IPS-18c (cell line): ENCODE measurements around the gene SCN1A.
"Not testable (repeated sequence)": the region's sequence is repeated elsewhere in the genome, so short reads cannot be mapped to it uniquely, and the experiment has no call there.

ENCODE experiments used
- H3K4me3 ChIP-seq: 2 replicates; pipeline ENCODE4 v1.7.0; 2013; ENCODE audit warnings: low read depth, mild to moderate bottlenecking, low read length, moderate library complexity; ENCODE audit not compliant: insufficient read depth
- H3K9me3 ChIP-seq: one replicate; pipeline ENCODE4 v1.6.1; 2013; ENCODE audit warnings: mild to moderate bottlenecking, low read length, moderate library complexity; ENCODE audit not compliant: control insufficient read depth, insufficient read depth

SCN1A gene

GRCh38 chr2:166103277-166103676, 24.5 kb downstream of the SCN1A start:
- H3K9me3 ChIP-seq, H3K4me3 ChIP-seq: not testable (repeated sequence)

DNA sequence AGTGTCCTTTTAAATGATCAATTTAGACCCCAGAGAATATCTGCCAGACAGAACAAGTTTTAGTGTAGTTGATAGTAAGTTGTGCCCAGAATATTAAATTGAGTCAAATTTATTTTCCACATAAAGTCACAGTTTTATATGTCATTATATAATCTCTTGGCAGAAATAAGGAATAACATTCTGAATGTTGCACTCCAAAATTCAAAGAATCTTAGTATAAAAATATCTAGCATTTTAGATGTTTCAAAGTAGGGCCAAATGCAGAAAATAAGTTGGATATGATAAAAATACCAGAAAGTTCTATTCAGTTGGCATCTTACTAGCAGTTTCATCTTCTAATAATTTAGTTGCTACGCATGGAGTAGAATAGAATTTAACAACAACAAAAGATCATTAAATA, 33.5 kb downstream of the SCN1A start:
- H3K4me3 ChIP-seq = no peak overlapping the region

GRCh38 chr2:166092889-166093288, 34.9 kb downstream of the SCN1A start:
- H3K4me3 ChIP-seq = no peak overlapping the region
- H3K9me3 ChIP-seq = no peaks in the 10 kb centered on the region

More for the DNA sequence above, 33.5 kb downstream of the SCN1A start:
- H3K9me3 ChIP-seq = no peaks in the 10 kb centered on the region

DNA sequence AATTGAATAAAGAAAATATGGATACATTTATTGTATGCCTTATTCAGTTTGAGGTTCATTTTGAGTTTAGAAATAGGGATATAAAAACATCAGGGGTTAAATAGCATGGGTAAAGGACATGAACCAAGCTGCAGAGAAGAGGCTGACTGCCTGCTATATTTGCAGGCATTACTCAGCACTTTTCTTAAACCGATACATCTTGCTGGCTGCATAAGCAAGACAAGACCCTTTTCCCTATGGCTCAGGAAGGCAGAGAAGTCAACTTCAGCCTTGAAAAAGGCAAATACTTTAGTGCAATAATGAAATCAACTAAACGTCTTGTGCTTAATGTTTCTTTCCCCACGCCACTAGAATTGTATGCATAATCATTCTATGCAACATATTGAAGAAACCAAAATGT, 36.4 kb downstream of the SCN1A start:
- Histone ChIP-seq H3K4me3 (no peak overlapping the region), H3K9me3 (no peaks in the 10 kb centered on the region)

DNA sequence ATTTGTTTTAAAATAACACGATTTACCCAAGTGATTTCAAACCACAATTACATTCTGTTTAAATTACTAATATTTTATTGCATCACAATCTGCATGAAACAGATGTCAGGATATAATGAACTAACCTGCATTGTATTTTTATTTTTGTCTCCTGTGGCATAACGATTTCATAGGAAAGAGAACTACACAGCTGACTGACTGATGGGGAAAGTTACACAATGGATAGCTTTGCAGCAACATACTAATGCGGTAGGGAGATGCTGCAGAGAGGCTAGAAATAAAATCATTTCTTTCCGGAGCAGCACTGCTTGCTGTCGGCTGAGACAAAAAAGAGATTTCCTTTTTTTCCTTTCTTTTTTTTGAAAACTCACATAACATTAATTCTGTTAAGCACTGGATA, 36.9 kb downstream of the SCN1A start:
- H3K9me3 ChIP-seq = no peaks in the 10 kb centered on the region
- H3K4me3 ChIP-seq = no peak overlapping the region

DNA sequence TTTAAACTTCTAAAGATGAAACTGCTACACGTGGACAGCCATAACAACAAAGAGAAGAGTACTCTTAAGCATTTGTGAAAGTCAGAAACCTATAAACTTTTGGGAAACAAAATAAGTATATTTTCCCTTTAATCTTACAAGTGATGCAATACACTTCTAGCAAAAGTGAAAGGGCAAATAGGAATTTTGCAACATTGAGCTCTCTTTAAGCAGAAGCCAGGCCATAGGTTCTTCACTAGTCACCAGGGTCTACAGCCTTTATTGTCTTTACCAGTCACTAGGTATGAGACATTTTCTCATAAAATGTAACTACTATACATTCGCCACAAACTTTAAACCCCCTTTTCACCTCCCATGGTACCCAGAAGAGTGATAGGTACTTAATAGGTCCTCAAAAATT, 37.5 kb downstream of the SCN1A start:
- Histone ChIP-seq H3K4me3 (no peak overlapping the region), H3K9me3 (no peaks in the 10 kb centered on the region)

DNA sequence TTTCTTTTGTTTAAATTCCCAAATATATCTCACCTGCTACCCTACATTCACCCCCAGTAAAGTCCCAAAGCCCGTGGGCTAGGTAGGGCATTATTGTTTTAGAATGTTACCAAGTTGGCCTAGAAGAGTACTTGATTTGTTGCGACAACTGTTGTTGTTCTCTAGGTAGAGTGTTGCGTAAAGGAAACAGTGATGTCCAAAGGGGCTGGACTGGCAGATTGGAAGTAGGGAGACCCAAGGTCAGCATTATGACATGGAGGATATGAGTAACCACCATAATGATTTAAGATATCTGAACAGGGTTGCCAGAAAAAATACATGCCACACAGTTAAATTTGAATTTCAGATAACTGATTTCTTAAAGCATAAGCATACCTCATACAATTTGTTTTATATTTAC, 39.2 kb downstream of the SCN1A start:
- Histone ChIP-seq H3K9me3 (no peaks in the 10 kb centered on the region), H3K4me3 (no peak overlapping the region)

DNA sequence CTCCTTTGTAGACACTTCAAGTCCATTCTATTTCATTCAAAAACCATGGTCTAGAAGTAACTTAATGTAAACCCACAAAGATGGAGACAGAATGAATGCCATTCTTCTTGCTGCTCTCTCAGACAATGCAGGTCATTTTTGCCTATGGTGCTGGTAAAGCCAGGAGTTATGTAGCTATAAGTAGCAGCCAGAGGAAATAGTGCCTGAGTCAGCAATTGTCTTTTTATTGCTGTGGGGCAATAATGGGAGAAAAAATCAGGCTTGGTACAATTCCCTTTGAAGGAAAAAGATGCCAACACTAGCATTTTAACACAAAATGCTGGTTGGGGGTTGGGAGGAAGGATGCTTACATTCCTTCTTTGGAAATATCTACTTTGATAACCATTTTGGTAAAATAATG, 43.5 kb downstream of the SCN1A start:
- Histone ChIP-seq H3K9me3 (no peaks in the 10 kb centered on the region), H3K4me3 (no peak overlapping the region)

DNA sequence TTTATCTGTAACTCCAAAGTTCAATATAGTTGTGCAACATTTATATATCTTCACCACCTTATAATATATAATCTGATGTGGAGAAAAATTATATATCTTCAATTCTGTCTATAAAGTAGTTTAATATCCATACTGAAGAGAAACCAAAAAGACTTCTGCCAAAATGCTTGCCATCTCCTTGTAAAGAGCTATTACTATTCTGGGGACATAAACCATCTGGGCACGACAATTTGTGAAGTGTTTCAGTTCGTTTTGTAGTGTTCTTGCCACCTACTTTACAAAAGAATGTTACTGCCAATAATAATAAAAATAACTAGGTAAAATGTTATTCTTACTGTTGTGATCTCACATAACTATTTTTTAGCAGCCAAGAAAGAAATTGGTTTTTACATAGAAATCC, 45.1 kb downstream of the SCN1A start:
- Histone ChIP-seq H3K4me3 (no peak overlapping the region), H3K9me3 (no peaks in the 10 kb centered on the region)

DNA sequence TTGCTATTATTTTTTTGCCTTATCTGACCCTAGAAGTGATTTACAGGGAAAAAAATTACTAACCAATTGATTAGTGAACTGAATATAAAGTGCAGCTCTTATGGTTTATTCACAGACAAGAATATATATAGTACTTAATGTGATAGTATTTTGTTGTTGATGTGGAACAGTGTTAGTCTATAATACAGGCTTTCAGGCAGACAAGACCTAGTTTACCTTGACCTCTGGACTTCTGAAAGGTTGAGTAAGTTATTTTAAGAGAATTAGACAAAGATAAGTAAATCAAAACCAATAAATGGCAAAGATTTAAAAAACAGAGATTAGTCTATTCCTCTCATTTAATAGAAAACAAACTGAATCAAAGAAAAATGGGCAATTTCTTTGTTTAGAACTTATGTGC, 46.0 kb downstream of the SCN1A start:
- Histone ChIP-seq H3K9me3 (no peaks in the 10 kb centered on the region), H3K4me3 (no peak overlapping the region)

DNA sequence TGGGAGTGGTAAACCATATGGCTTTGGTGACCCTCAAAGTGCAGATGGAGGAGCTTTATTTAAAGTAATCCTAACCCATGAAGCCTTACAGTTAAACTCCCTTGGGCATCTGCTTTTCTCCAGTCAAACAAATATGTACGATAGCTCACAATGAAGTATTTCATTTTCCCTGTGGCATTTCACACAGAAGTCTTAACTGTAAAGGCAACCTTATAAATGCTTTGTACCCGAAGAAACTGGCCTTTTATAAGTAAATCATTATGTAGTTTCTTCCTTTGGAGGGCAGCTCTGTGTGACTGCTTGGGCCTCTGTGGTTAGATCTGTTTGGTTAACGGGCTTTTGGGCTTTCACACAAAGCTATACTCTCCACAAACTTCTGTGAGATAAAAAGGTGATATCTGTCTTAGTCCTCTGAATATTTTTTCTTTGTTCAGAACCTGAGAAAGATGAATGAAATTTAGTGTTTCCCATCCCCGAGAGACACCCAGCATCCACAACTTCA, 46.6 kb downstream of the SCN1A start:
- H3K4me3 ChIP-seq = no peak overlapping the region

DNA sequence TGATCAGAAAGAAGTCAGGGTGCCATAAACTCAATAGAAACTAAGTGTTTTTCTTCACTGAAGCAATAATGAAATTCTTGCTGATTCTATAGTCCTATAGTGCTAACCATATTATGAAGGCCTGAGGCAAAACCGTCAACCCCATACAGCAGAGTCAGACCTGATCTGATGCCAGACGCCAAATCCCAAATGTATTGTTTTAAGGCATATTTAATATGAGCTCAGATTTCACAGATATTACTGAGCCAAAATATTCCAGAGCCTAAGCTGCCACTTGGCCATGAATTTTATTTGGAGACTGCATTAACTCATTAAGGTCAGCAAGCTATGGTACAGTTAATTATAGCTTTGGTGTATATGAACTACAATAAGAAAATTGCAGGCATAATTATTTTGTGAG, 53.4 kb downstream of the SCN1A start:
- H3K9me3 ChIP-seq = no peaks in the 10 kb centered on the region
- H3K4me3 ChIP-seq = no peak overlapping the region

More for the DNA sequence above, 46.6 kb downstream of the SCN1A start:
- no peaks in the 10 kb centered on the region for H3K9me3 ChIP-seq

DNA sequence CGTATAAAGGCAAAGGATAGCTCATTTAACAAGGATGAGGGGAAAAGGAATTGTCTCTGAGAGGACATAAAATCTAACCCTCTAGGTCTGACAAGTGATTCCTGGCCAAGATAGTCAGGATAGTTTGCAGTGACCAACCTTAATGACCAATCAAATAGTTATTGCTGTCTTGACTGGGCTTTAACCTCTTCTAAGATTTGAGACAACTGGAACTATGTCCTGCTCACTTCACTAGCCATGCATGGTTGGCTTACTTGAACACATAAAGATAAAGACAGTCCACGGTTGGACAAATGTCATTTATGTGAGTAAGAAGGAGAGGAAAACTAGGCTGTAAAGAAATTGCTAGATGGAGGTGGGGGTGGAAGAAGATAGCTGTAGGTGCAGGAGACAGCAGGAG, 53.8 kb downstream of the SCN1A start:
- no peaks in the 10 kb centered on the region for H3K9me3 ChIP-seq
- no peak overlapping the region for H3K4me3 ChIP-seq

GRCh38 chr2:166070231-166070630, 57.6 kb downstream of the SCN1A start:
- H3K4me3 ChIP-seq = no peak overlapping the region
- no peaks in the 10 kb centered on the region for H3K9me3 ChIP-seq

- Histone ChIP-seq H3K9me3 (no peaks in the 10 kb centered on the region), H3K4me3 (no peak overlapping the region)
Measured at GRCh38 chr2:166068981-166069380, 58.8 kb downstream of the SCN1A start.

- Histone ChIP-seq H3K4me3 (no peak overlapping the region), H3K9me3 (no peaks in the 10 kb centered on the region)
Measured at GRCh38 chr2:166067229-166067628, 60.6 kb downstream of the SCN1A start.

- H3K9me3 ChIP-seq = no peaks in the 10 kb centered on the region
Measured at GRCh38 chr2:166060191-166060590, 67.6 kb downstream of the SCN1A start.

DNA sequence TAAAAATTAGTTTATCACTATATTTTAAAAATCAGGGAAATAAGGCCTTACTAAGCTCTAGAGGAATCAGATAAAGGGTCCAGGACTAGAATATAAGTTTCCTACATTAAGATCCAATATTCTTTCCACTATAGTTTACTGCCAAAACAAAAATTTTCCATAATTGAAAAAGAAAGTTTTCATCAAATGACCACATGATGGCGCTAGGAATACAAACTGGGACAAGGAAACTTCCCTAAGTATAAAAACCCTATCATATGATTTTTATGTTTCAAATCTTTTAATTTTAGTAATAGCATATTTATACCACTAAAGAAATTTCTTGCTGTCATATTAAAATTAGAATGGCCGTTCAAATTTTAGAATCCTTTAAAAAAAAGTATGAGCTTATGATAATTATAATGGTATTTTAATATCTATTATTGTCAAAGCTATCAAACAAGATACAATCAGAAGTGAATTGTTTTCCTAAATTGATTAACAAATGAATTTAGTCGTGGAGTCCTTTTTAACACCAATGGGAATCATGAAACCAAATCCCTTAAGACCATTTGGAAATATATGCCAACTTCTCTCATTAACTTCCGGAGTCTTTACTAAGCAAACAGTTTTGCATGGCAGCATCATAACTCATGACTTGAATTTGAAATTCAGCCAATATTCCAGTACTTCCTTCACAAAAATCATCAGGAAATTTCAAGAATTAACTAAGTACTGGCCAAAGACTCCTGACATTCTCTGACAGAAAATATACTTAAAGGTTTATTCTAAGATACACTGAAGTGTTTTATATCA, 70.3 kb downstream of the SCN1A start:
- no peaks in the 10 kb centered on the region for H3K9me3 ChIP-seq
- no peak overlapping the region for H3K4me3 ChIP-seq

More at GRCh38 chr2:166060191-166060590, 67.6 kb downstream of the SCN1A start:
- H3K4me3 ChIP-seq = no peak overlapping the region
